Activated naive CD8-positive, alpha-beta T cell treated with anti-CD3 and anti-CD28 coated beads, Interleukin-2, amount 10 ng/mL, durations not matched to agents 7 days and 5 days (primary cell): ENCODE data around the gene THRB. TPM values are rescaled to one million over a fixed set of nuclear protein-coding genes. Genes with fewer than 3 reads are reported as not detected.

ENCODE experiments used
- ATAC-seq: fragments of 150-1000 bp; cut with Tn5 transposase; one replicate; pipeline ENCODE4 v1.10.0; 2021; ENCODE audit warnings: low read depth, moderate library complexity
- POLR2A ChIA-PET: fragments of 350-600 bp; sonication (Branson Sonifier 250); formaldehyde crosslinking; loops from one replicate; lab custom pipeline; 2021; ENCODE audit warnings: antibody characterized with exemption; lab: Charles Lee
- DNase-seq: peaks from one replicate; pipeline ENCODE4 v3.0.0; 2021
- H3K27ac Mint-ChIP-seq: one replicate; pipeline ENCODE4 v1.8.0; 2022; ENCODE audit warnings: mild to moderate bottlenecking, mixed read lengths
- H3K27me3 Mint-ChIP-seq: one replicate; pipeline ENCODE4 v1.8.0; 2022; ENCODE audit warnings: mild to moderate bottlenecking, moderate library complexity, mixed read lengths
- H3K36me3 Mint-ChIP-seq: one replicate; pipeline ENCODE4 v1.8.0; 2021; ENCODE audit warnings: mild to moderate bottlenecking, mixed read lengths
- H3K4me1 Mint-ChIP-seq: one replicate; pipeline ENCODE4 v1.8.0; 2021; ENCODE audit warnings: mixed read lengths
- H3K4me3 Mint-ChIP-seq: one replicate; pipeline ENCODE4 v1.8.0; 2022; ENCODE audit warnings: mild to moderate bottlenecking, moderate library complexity, mixed read lengths
- H3K9me3 Mint-ChIP-seq: one replicate; pipeline ENCODE4 v1.8.0; 2021; ENCODE audit warnings: mixed read lengths
- total RNA-seq, 2 experiments: library from RNA; stranded (reverse); gene quantifications; one replicate each; pipeline ENCODE4 v1.2.3, GENCODE V29; 2021

The THRB gene
- total RNA-seq, 2 experiments from 2014 or later = not detected

DNA sequence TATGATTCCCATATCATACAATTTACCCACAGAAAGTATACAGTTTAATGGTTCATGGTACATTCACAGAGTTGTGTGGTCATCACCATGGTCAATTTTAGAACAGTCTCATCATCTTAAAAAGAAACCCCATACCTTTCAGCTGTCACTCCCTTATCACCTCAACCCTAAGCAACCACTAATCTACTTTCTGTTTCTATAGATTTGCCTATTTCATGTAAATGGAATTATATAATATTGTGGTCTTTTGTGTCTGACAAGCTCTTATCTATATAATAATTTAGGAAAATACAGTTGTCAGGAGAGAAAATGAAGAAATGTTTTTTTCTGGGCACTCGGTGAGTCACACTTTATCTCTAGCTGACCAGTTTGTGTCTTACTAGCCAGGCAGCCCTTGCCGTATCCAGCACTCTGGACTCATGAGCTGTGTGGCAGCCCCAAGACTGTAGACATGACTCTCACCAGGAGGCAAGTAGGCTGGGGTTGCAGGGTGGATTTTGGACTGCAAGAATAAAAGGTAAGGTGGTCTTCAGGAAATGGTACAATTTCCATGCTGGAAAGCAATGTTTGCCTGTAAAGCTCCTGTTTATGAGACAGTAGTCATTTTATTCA is 234.6 kb downstream of the THRB start:
- Mint-ChIP-seq H3K27me3 (peaks cover 4% of the 10 kb centered on the region), H3K36me3 (no peaks in the 10 kb centered on the region), H3K9me3 (no peaks in the 10 kb centered on the region), H3K4me1 (no peaks in the 10 kb centered on the region), H3K27ac (no peak overlapping the region), H3K4me3 (no peak overlapping the region)
- POLR2A ChIA-PET = no interaction called here
- DNase-seq (no peak), ATAC-seq (no peak)

DNA sequence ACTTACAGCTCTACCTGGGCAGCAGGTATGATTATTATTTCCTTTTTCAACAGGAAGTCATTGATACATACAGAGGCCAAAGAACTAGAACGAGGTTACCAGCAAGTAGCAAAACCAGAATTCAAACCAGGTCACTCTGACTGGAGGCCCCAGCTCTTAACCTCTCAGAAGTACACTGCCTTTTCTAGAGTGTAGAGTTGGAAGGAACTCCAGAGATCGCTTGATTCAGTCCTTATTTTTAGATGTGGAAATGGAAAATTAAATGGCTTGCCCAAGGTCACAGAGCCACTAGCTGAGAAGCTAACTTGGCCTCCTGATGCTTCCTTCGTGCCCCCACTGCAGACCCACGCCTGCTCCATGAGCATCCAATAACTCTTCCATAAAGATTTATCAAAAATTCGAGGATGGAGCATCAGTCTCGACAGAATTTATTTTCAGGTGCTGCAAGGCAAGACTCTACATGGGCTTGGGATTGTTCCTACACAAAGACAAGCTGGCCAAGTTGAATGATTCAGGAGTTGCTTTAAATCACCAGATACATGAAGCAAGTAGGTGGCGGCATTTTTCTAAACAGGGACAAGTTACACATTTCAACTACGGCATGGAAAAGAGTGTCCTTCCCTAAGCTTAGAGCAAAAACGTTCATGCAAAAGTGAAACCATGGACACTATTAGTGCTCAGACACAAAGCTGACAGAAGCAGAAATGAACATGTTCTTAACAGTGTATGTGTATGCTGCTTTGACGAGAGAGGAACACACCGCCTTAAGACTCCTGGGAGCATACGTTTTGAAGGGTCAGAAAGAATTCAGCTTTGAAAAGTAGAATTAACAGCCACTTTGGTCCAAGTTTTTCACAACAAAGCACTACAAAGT is 235.7 kb downstream of the THRB start:
- no peaks in the 10 kb centered on the region for H3K4me1 Mint-ChIP-seq
- POLR2A ChIA-PET = no interaction called here
- no peak overlapping the region for H3K4me3 Mint-ChIP-seq
- no peaks in the 10 kb centered on the region for H3K36me3 Mint-ChIP-seq
- no peaks in the 10 kb centered on the region for H3K27me3 Mint-ChIP-seq
- ATAC-seq (no peak), DNase-seq (no peak)
- H3K9me3 Mint-ChIP-seq = no peaks in the 10 kb centered on the region
- no peak overlapping the region for H3K27ac Mint-ChIP-seq

DNA sequence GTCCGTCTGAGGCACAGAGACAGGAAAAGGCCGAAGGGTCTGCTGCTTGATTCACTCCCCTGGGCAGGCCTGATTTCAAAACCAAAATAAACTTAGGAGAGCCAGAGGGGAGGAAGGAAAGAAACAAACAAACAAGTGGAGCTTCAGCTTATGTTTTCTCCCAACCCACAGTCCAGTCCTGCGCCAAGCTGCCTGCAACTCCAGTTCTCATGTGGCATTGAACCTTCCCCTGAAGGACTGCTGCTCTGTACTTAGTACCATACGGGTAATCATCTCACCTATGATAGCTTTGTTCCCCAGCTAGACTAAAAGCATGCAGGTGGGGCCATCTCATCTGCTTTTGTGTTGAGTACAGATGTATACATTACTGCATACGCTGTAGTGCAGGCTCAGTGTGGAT is 236.4 kb downstream of the THRB start:
- no peaks in the 10 kb centered on the region for H3K4me1 Mint-ChIP-seq
- no peaks in the 10 kb centered on the region for H3K9me3 Mint-ChIP-seq
- H3K36me3 Mint-ChIP-seq = no peaks in the 10 kb centered on the region
- no peak overlapping the region for H3K4me3 Mint-ChIP-seq
- no peaks in the 10 kb centered on the region for H3K27me3 Mint-ChIP-seq
- no peak overlapping the region for H3K27ac Mint-ChIP-seq
- POLR2A ChIA-PET = no interaction called here
- DNase-seq (no peak), ATAC-seq (no peak)

DNA sequence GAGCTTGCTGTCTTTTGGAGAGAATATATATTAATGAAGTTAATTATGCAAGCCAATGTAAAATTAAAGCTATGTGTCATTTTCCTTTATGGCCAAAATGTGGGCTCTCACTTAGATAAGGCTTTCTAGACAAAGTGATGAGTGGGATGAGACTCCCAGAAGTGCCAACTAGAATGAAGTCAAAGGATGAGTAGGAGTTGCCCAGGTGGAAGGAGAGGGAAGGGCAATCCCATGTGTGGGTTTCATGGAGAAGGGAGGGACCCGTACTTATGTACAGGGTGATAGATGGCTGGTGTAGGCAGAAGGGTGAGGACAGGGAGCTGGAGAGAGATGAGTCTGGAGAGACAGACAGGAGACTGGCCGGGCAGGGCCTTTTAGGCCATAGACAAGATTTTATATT is 239.2 kb downstream of the THRB start:
- no peak overlapping the region for H3K27ac Mint-ChIP-seq
- no peaks in the 10 kb centered on the region for H3K4me1 Mint-ChIP-seq
- ATAC-seq (no peak), DNase-seq (no peak)
- H3K9me3 Mint-ChIP-seq = no peaks in the 10 kb centered on the region
- no peak overlapping the region for H3K4me3 Mint-ChIP-seq
- H3K36me3 Mint-ChIP-seq = no peaks in the 10 kb centered on the region
- POLR2A ChIA-PET = no interaction called here
- H3K27me3 Mint-ChIP-seq = peaks cover 12% of the 10 kb centered on the region

DNA sequence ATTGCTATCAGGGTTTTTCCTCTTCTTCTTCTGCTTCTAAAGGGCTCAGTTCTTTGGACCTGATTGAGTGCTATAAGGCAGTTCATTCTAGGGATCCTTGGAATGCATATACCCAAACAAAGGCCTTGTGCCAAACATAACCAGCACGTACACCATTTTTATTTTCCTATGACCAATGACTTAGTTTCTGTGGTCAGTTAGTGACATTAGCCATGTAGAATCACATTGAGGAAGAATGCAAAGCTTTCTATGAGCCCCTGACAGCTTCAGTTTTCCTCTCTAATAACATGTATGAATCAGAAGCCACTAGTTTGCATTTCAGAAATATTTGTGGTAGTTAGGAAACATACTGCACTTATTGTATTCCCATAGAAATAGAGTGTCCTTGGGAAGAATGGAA is 240.0 kb downstream of the THRB start:
- POLR2A ChIA-PET = no interaction called here
- no peak overlapping the region for H3K4me3 Mint-ChIP-seq

DNA sequence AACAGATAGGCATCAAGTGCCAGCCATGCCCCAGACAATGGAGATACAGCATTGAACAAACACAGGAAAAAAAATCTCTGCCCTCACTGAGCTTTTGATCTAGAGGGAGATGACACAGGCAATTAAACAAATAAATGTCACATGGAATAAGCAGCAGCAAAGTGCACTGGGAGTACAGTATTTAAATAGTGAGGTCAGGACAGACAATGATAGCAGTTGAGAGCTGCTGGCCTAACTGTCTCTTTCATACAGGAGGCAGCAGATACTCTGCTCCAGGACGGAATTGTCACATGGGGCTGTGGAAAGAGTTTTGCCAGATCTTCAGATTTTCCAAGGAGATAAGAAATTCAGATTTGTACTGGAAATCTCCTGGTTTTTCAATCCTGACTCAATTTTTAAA is 241.3 kb downstream of the THRB start:
- POLR2A ChIA-PET = no interaction called here
- no peak overlapping the region for H3K4me3 Mint-ChIP-seq

More for the DNA sequence above, 240.0 kb downstream of the THRB start:
- Mint-ChIP-seq H3K9me3 (no peaks in the 10 kb centered on the region), H3K4me1 (no peaks in the 10 kb centered on the region), H3K27ac (no peak overlapping the region), H3K36me3 (no peaks in the 10 kb centered on the region), H3K27me3 (peaks cover 16% of the 10 kb centered on the region)
- no peak for ATAC-seq
- no peak for DNase-seq

DNA sequence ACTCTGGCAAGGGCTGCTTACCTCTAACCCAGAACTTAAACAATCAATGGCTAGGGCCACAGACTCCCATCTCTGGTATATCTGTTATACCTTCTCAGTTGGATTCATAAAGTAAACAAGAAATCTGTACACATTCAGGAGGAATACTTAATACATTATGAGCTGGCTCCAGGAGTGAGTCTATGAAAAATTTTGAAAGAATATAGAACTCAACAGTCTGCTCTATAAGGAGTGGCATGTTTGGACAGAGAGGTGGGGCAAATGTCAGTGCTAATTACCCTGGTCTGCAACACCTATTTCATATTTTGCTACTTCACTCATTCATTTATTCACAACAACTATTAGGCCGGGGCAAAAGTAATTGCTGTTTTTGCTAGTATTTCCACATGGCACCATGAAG is 245.1 kb downstream of the THRB start:
- H3K4me3 Mint-ChIP-seq = no peak overlapping the region
- DNase-seq (no peak), ATAC-seq (no peak)
- no peaks in the 10 kb centered on the region for H3K4me1 Mint-ChIP-seq
- H3K36me3 Mint-ChIP-seq = no peaks in the 10 kb centered on the region
- POLR2A ChIA-PET = no interaction called here
- H3K27me3 Mint-ChIP-seq = peaks cover 24% of the 10 kb centered on the region
- H3K9me3 Mint-ChIP-seq = no peaks in the 10 kb centered on the region
- H3K27ac Mint-ChIP-seq = no peak overlapping the region

More for the DNA sequence above, 241.3 kb downstream of the THRB start:
- DNase-seq = no peak
- Mint-ChIP-seq H3K4me1 (no peaks in the 10 kb centered on the region), H3K9me3 (no peaks in the 10 kb centered on the region), H3K27me3 (peaks cover 19% of the 10 kb centered on the region), H3K27ac (no peak overlapping the region), H3K36me3 (no peaks in the 10 kb centered on the region)
- no peak for ATAC-seq

DNA sequence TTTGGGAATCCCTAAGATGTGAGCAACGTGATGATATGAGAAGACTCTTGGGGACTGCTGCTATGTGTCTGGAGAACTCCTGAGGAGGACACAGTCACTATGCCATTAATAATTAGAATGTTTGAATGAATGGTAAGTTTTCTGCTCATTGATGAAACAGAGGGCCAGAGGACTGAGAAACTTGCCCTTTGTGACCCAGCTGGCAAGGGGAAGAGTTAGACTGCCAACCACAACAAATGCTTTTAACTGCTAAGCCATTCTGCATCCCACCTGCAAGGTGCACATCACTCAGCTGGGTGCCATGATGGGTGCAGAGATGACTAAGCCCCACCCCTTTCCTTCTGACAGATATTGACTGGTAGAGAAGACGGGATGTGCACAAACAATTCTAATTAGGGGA is 249.6 kb downstream of the THRB start:
- Mint-ChIP-seq H3K27ac (no peak overlapping the region), H3K27me3 (peaks cover 12% of the 10 kb centered on the region), H3K36me3 (no peaks in the 10 kb centered on the region), H3K4me3 (no peak overlapping the region), H3K4me1 (no peaks in the 10 kb centered on the region), H3K9me3 (no peaks in the 10 kb centered on the region)
- DNase-seq = no peak
- POLR2A ChIA-PET = no interaction called here
- ATAC-seq = no peak

DNA sequence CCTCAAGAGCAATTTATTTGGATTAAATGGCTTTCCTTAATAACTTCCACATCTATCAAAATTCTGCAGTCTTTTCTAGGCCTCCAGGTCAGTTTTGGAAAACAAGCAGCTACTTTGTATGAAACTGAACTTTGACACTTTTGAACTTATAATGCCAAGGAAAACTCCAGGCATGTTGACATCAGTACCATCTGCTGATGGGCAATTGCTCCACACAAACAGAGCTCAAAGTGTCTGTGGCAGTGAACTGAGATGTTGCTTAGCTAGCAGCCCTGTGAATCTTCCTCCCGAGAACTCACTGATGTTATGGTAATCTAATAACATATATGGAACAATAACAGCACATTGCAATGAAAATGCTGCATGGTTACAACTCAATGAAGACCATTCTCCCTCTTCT is 250.2 kb downstream of the THRB start:
- no peak for ATAC-seq
- no peak for DNase-seq

DNA sequence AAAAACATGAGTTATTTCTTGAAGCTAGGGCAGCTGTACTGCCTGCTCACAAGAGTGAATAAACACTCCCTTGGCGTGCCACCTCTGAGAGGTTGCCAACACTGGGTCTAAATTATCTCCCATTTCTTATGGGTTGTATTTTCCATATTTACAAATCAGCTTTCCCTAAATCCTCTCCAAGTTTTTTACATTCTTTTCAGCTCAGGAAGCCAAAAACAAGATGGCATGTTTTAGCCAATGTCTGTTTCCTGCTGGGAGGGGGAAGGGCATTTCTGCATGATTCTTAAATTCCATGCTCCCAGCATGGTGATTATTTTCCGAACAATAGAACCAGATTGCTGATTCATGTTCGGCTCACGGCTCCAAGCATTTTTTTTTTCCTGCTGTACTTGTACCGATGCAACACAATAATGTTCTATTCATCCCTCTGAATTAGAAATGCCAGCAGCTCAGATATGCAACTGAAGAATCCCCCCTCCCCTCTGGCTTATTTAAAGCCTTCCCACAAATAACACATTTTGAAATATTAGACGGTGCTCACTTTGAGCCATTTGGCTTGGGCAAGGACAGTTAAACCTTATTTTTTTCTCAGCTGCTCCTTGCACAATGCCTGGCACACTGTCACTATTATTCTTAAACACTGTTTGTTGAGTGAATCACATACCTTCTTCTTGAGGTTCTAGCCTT is 252.5 kb downstream of the THRB start:
- no peak for ATAC-seq
- Mint-ChIP-seq H3K36me3 (no peaks in the 10 kb centered on the region), H3K27me3 (peaks cover 12% of the 10 kb centered on the region), H3K4me1 (no peaks in the 10 kb centered on the region), H3K27ac (no peak overlapping the region), H3K4me3 (no peak overlapping the region), H3K9me3 (no peaks in the 10 kb centered on the region)
- POLR2A ChIA-PET = no interaction called here
- no peak for DNase-seq

More for the DNA sequence above, 250.2 kb downstream of the THRB start:
- Mint-ChIP-seq H3K27me3 (peaks cover 12% of the 10 kb centered on the region), H3K36me3 (no peaks in the 10 kb centered on the region), H3K9me3 (no peaks in the 10 kb centered on the region), H3K4me1 (no peaks in the 10 kb centered on the region), H3K4me3 (no peak overlapping the region), H3K27ac (no peak overlapping the region)
- POLR2A ChIA-PET = no interaction called here

DNA sequence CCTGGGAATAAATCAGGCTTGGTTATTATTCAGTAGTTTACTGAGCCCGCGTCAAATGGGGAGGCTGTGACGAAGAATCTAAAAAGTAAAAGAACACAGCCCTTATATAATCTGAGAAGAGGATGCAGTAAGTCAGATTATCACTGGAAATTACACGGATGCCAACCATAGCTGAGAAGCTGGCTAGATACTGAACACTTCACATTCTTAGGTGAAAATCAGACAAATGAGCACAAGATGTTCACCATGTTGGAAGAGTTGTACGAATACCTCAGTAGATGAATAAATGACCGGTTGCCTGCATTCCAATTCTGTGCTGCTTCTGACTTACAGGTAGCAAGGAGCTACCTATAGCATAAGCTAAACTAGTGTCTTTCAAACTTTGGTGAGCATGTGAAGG is 254.3 kb downstream of the THRB start:
- no peaks in the 10 kb centered on the region for H3K36me3 Mint-ChIP-seq
- H3K4me3 Mint-ChIP-seq = no peak overlapping the region
- H3K4me1 Mint-ChIP-seq = no peaks in the 10 kb centered on the region
- H3K27me3 Mint-ChIP-seq = peaks cover 9% of the 10 kb centered on the region
- H3K27ac Mint-ChIP-seq = no peak overlapping the region
- ATAC-seq = no peak
- POLR2A ChIA-PET = no interaction called here
- H3K9me3 Mint-ChIP-seq = no peaks in the 10 kb centered on the region
- DNase-seq = no peak

DNA sequence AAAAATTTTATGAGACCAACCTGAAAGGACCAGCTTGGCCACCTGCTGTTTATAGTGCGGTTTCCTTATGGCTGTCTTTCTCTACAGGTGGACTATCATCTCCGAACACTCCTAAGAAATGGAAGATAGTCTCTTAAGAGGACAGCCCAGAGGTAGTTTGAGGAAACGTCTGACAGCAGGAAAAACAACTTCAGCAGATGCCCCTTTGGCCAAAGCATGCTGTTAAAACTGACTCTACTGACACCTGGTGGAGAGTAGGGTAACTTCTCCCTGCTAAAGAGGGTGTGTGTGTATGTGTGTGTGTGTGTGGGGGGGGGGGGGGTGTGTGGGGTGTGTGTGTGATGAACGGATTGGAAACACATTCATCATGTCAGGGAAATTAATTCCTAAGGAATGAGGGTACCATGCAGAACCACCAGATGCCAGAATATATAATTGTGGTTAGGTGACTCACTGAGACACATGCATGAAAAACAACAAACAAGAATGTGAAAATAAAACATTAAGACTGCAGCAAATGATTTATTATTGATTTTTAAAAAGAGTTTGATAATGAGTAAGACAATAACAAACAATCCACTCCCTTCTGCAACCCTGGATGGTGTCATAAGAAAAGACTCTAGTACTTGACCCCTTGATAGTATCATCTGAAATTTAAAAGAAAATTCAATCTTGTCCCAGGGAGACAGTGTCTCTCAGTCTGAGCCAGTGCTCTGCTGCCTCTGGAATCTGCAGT is 256.5 kb downstream of the THRB start:
- peaks cover 3% of the 10 kb centered on the region for H3K4me1 Mint-ChIP-seq
- no peak overlapping the region for H3K27ac Mint-ChIP-seq
- no peak overlapping the region for H3K4me3 Mint-ChIP-seq
- no peaks in the 10 kb centered on the region for H3K9me3 Mint-ChIP-seq
- ATAC-seq = peak; percentile 66
- peaks cover 8% of the 10 kb centered on the region for H3K27me3 Mint-ChIP-seq
- POLR2A ChIA-PET = interaction anchor here (1.0 kb wide), 1 partner anchor 321 kb away, joined by 3 read pairs; the partner anchor contains the start of genes NKIRAS1 and RPL15
- DNase-seq = no peak
- no peaks in the 10 kb centered on the region for H3K36me3 Mint-ChIP-seq

DNA sequence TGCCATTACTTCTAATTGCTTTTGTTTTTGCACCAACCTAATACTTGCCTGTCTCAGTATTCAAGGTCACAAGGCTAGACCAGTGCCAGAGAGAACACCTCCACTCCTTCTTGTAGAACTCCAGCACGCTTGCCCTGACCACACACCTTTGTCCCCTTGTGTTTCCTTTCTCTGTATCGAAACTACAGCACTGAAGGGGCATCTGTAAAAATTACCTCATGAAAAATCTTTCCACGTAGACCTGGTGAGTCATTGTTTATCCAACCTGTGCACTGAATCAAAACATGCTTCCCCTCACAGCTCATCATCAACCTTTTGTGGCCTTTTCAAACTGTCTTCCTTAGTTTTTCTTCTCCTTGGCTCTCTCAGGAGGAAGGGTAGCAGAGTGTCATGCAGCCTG is 259.5 kb downstream of the THRB start:
- Mint-ChIP-seq H3K4me1 (peaks cover 3% of the 10 kb centered on the region), H3K27ac (no peak overlapping the region), H3K27me3 (peaks cover 8% of the 10 kb centered on the region), H3K36me3 (no peaks in the 10 kb centered on the region), H3K9me3 (no peaks in the 10 kb centered on the region), H3K4me3 (no peak overlapping the region)
- ATAC-seq (no peak), DNase-seq (no peak)
- POLR2A ChIA-PET = no interaction called here
